Thyroid gland (tissue), 4 donors: ENCODE results near the gene TGM2. TPM values are rescaled to one million over a fixed set of nuclear protein-coding genes. Genes with fewer than 3 reads are reported as not detected.

ENCODE experiments used
- DNase-seq, 2 donors: peaks; one replicate each; pipeline ENCODE4 v3.0.0-alpha.2; 2019
- H3K27ac ChIP-seq, 3 donors: fragments of 200-600 bp; sonication (generic); 1 replicate in 2 of 3; 2 replicates in 1 of 3; pipeline ENCODE4 v1.5.1; 2016 to 2019; ENCODE audit warnings: mild to moderate bottlenecking in 1 of 3, moderate library complexity in 1 of 3
- H3K27me3 ChIP-seq: fragments of 200-600 bp; sonication (generic); one replicate; pipeline ENCODE4 v1.5.1; 2019
- H3K36me3 ChIP-seq, 2 donors: fragments of 200-600 bp; sonication (generic); one replicate each; pipeline ENCODE4 v1.5.1; 2016 to 2019
- H3K4me1 ChIP-seq, 2 donors: fragments of 200-600 bp; sonication (generic); one replicate each; pipeline ENCODE4 v1.5.1; 2017 to 2019
- H3K4me3 ChIP-seq, 3 donors: fragments of 200-600 bp; sonication (generic); replicated peaks in 1 of 3; 1 replicate in 2 of 3; 2 replicates in 1 of 3; pipeline ENCODE4 v1.5.1; 2016; ENCODE audit warnings: mild to moderate bottlenecking in 1 of 3
- H3K9me3 ChIP-seq: fragments of 200-600 bp; sonication (generic); one replicate; pipeline ENCODE4 v1.5.1; 2017
- CTCF ChIP-seq, 6 experiments: fragments of 200-600 bp in 3 of 6; fragments of 450-650 bp in 3 of 6; sonication (generic) in 3 of 6; IDR thresholded peaks; one replicate each; pipeline ENCODE4 v1.5.1; 2016 to 2019; ENCODE audit warnings: antibody characterized with exemption in 6 of 6, mild to moderate bottlenecking in 2 of 6, inconsistent platforms in 1 of 6, moderate library complexity in 1 of 6
- POLR2A ChIP-seq, 2 donors: fragments of 450-650 bp; IDR thresholded peaks; one replicate each; pipeline ENCODE4 v1.6.1; 2017; ENCODE audit warnings: antibody characterized with exemption in 2 of 2, mild to moderate bottlenecking in 2 of 2, moderate library complexity in 1 of 2
- WGBS, 2 donors: methylation state at CpG; one replicate each; pipeline ENCODE4 v1.1.5; 2017; 5-methylcytosine and 5-hydroxymethylcytosine counted together
- intact Hi-C: fragments of 100-400 bp; cut with DNase I; formaldehyde crosslinking; loops from one replicate; pipeline ENCODE4 v1.15.1; 2023
- total RNA-seq, 4 donors: library from RNA; depleted of rRNA; stranded (reverse); fragments of >200 nt; gene quantifications; one replicate each; pipeline ENCODE4 v1.2.3, GENCODE V29; 2016

TGM2 gene
- total RNA-seq, 4 donors from 2014 or later: 16.9 to 133 (median 18.4) TPM

- Histone ChIP-seq H3K4me1 (peaks cover 8 to 42% of the 10 kb centered on the region in 2 donors), H3K27ac (peak overlapping the region; percentile 65 to 87 (median 68)), H3K4me3 (no peak overlapping the region), H3K9me3 (no peaks in the 10 kb centered on the region), H3K36me3 (no peaks in the 10 kb centered on the region), H3K27me3 (no peaks in the 10 kb centered on the region)
- intact Hi-C loops: no loop called here
- DNase-seq: no peak
- TF ChIP-seq POLR2A (IDR thresholded peaks at IDR 0.05) (no peak), CTCF (IDR thresholded peaks at IDR 0.05) (no peak)
- 93 to 94% methylated on average over 3 of the region's 3 CpGs for WGBS, 2 donors
Measured at GRCh38 chr20:38151455-38151854, 13.6 kb downstream of the TGM2 start.

DNA sequence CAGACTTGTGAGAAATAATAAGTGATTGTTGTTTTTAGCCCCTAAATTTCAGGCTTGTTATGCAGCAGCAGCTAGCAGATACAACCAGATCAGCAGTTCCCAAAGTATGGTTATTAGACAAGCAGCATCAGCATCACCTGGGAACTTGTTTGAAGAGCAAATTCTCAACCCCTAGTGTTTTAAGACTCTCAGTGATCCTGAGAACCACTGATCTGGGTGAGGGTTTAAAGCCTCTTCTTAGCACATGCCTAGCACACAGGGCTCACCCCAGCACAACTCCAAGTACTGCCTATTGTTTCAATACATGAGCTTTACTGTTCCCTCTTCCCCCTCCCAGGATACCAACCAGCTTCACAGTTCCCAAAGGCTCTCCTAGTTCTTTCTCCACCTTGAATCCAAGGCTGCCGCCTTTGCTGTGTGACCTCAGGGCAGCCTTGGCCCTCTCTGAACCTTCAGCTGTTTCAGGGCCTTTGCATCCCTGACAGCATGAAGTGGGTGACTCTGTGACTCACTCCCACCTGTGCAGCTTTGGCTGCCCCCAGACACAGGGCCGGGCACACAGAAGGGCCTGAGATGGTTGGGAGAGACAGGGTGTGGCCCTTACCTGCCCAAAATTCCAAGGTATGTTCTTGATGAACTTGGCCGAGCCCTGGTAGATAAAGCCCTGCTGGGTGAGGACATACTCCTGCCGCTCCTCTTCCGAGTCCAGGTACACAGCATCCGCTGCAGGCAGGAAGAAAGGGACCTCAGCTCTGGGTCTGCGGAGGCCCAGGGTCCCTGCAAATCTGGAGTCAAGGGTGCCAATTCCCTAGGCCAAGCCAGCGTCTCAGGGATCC lies 14.5 kb downstream of the TGM2 start:
- TF ChIP-seq CTCF (IDR thresholded peaks at IDR 0.05) (no peak), POLR2A (IDR thresholded peaks at IDR 0.05) (no peak)
- Histone ChIP-seq H3K27me3 (no peaks in the 10 kb centered on the region), H3K27ac (no peak overlapping the region), H3K4me3 (no peak overlapping the region), H3K9me3 (no peaks in the 10 kb centered on the region), H3K36me3 (no peaks in the 10 kb centered on the region), H3K4me1 (peaks cover 8 to 38% of the 10 kb centered on the region in 2 donors)
- DNase-seq: no peak
- WGBS, 2 donors: 97 to 100% methylated on average over 3 to 8 of the region's 8 CpGs
- intact Hi-C loops: no loop called here

GRCh38 chr20:38148328-38149102 lies 16.6 kb downstream of the TGM2 start:
- 91 to 92% methylated on average over 9 of the region's 9 CpGs for WGBS, 2 donors
- DNase-seq: no peak
- no peak overlapping the region for H3K27ac ChIP-seq
- H3K4me3 ChIP-seq: no peak overlapping the region
- H3K4me1 ChIP-seq: peaks cover 5 to 41% of the 10 kb centered on the region in 2 donors
- no peaks in the 10 kb centered on the region for H3K9me3 ChIP-seq
- H3K27me3 ChIP-seq: no peaks in the 10 kb centered on the region
- TF ChIP-seq POLR2A (IDR thresholded peaks at IDR 0.05): no peak
- no peak for TF ChIP-seq CTCF (IDR thresholded peaks at IDR 0.05)
- intact Hi-C loops: no loop called here
- H3K36me3 ChIP-seq: no peaks in the 10 kb centered on the region

DNA sequence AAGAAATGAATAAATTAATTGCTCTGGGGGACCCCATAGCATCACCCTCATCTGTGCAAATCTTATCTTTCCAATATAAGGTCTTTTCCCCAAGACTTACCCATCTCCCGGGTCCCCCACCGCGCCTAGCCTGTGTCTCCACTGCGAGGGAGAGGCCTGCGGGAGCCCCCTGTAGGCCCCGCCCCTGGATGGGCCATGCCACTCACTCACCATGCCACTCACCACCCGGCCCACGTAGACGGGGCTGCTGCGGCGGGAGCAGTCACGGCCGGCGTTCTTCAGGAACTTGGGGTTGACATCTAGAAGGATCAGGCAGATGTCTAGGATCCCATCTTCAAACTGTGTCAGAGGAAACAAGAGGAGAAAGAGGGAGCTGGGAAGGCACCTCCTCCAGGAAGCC lies 17.3 kb downstream of the TGM2 start:
- Histone ChIP-seq H3K9me3 (no peaks in the 10 kb centered on the region), H3K36me3 (no peaks in the 10 kb centered on the region), H3K4me1 (peaks cover 5 to 34% of the 10 kb centered on the region in 2 donors), H3K27me3 (no peaks in the 10 kb centered on the region), H3K4me3 (no peak overlapping the region), H3K27ac (no peak overlapping the region)
- 94 to 95% methylated on average over 14 of the region's 14 CpGs for WGBS, 2 donors
- no peak for TF ChIP-seq CTCF (IDR thresholded peaks at IDR 0.05)
- no peak for TF ChIP-seq POLR2A (IDR thresholded peaks at IDR 0.05)
- intact Hi-C loops: no loop called here
- no peak for DNase-seq

DNA sequence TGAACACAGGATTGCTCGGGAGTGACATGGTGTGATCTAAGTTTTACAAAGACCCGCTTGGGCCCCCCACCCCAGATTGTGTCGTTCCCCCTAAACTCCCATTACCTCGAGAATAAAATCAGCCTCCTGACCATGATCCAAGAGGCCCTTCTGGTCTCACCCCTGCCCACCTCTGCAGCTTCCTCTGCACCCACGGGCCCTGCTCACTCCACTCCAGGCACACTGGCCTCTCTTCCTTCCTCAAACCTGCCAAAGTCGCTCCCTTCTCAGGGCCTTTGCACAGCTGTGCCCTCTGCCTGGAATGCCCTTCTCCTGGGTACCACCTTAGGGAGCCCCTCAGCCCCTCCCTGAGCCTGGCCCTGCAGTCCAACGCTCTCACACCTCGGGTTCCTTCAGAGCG lies 17.9 kb downstream of the TGM2 start:
- intact Hi-C loops: no loop called here
- Histone ChIP-seq H3K4me1 (peaks cover 0 to 28% of the 10 kb centered on the region in 2 donors), H3K36me3 (no peaks in the 10 kb centered on the region), H3K4me3 (no peak overlapping the region), H3K9me3 (no peaks in the 10 kb centered on the region), H3K27me3 (no peaks in the 10 kb centered on the region), H3K27ac (no peak overlapping the region)
- WGBS, 2 donors: 81 to 83% methylated on average over 9 of the region's 9 CpGs
- TF ChIP-seq CTCF (IDR thresholded peaks at IDR 0.05): no peak
- no peak for TF ChIP-seq POLR2A (IDR thresholded peaks at IDR 0.05)
- DNase-seq: no peak
